ENCODE measurements around the gene APH1B.

DNA sequence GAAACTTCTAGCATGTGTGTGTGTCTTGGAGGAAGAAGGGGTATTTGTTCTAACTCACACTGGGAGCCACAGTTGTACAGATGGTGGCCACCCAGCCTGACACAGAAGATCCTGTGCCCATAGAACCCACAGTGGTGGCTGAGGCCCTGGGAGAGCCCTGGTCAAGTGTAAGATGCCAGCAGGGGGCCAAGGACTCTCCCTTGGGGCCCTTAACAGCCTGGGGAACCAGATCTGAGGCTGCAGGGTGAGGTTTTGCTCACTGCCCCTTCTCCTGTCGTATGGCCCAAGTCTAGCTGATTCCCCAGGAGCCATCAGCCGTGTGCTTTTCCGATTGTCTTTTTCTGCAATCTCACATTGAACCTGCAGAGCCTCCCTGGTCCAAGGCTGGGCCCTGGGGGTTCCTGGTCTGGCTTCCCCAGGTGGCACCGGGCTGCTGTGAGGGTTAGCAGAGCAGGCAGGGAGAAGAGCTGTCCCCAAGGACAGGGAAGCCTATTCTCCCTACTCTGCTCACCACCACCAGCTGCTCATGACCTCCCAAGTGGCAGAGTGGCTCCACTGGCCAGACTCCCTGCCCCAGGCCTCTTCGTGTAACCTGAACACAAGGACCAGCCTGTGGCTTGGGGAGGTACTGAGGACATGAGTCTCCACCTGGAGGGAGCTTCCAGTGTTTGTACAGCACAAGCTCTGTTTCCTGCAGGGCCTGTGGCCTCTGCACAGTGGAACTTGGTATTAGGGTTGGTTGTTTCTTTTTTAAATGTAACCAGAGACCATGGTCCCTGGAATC lies 52.4 kb downstream of the APH1B start:
- TF ChIP-seq, protein P1, sequence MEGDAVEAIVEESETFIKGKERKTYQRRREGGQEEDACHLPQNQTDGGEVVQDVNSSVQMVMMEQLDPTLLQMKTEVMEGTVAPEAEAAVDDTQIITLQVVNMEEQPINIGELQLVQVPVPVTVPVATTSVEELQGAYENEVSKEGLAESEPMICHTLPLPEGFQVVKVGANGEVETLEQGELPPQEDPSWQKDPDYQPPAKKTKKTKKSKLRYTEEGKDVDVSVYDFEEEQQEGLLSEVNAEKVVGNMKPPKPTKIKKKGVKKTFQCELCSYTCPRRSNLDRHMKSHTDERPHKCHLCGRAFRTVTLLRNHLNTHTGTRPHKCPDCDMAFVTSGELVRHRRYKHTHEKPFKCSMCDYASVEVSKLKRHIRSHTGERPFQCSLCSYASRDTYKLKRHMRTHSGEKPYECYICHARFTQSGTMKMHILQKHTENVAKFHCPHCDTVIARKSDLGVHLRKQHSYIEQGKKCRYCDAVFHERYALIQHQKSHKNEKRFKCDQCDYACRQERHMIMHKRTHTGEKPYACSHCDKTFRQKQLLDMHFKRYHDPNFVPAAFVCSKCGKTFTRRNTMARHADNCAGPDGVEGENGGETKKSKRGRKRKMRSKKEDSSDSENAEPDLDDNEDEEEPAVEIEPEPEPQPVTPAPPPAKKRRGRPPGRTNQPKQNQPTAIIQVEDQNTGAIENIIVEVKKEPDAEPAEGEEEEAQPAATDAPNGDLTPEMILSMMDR (IDR thresholded peaks at IDR 0.05), result no peak
- no peak for TF ChIP-seq POLR2A (IDR thresholded peaks at IDR 0.05)

Data from uterus (tissue), 2 donors.